GM12864 (cell line): Measurements from ENCODE around the gene MAN1B1.
A peak's percentile ranks its signal among the peaks of the same experiment; 100 is the strongest.

Experiments
- DNase-seq: peaks from one replicate; pipeline ENCODE4 v3.0.0-alpha.2; 2011; ENCODE audit warnings: low read depth
- H3K4me3 ChIP-seq: 2 replicates; pipeline ENCODE4 v1.5.1; 2011; ENCODE audit warnings: mild to moderate bottlenecking, low read depth, low read length, control low read depth
- CTCF ChIP-seq: IDR thresholded peaks from 2 replicates; pipeline ENCODE4 v1.5.1; 2011; ENCODE audit warnings: low read depth, mild to moderate bottlenecking, moderate library complexity, low read length, control low read depth, inconsistent platforms; ENCODE audit errors: missing control alignments

Gene MAN1B1

GRCh38 chr9:137110147-137110910, 23.5 kb downstream of the MAN1B1 start:
- H3K4me3 ChIP-seq, result no peak overlapping the region
- DNase-seq, result no peak
- no peak for TF ChIP-seq CTCF

- no peak overlapping the region for H3K4me3 ChIP-seq
- TF ChIP-seq CTCF, result no peak
- no peak for DNase-seq
Measured at GRCh38 chr9:137110911-137111787, 24.4 kb downstream of the MAN1B1 start.

- no peak overlapping the region for H3K4me3 ChIP-seq
- no peak for TF ChIP-seq CTCF
- no peak for DNase-seq
Measured at GRCh38 chr9:137111788-137112563, 25.2 kb downstream of the MAN1B1 start.

- H3K4me3 ChIP-seq, result peak overlapping the region; percentile 51
- TF ChIP-seq CTCF, result no peak
- DNase-seq, result no peak
Measured at GRCh38 chr9:137112564-137113384, 26.0 kb downstream of the MAN1B1 start.

GRCh38 chr9:137113385-137114159, 26.8 kb downstream of the MAN1B1 start:
- DNase-seq, result no peak
- peak overlapping the region; percentile 51 for H3K4me3 ChIP-seq
- TF ChIP-seq CTCF, result no peak
